T-helper 2 cell (primary cell): ENCODE data around the gene TCF7L1.

Experiments used
- DNase-seq, 5 experiments: peaks; one replicate each; pipeline versions ENCODE4 v3.0.0 to v3.0.0-alpha.2; 2012 to 2022

Gene TCF7L1

GRCh38 chr2:85231952-85232351 is 98.8 kb downstream of the TCF7L1 start:
- DNase-seq, result no peak

- peak in 1 of 5 experiments; percentile 25 for DNase-seq
These were observed 101.7 kb downstream of the TCF7L1 start for GRCh38 chr2:85234868-85235267.

GRCh38 chr2:85235281-85235680 is 102.1 kb downstream of the TCF7L1 start:
- DNase-seq, result no peak

GRCh38 chr2:85236084-85236483 is 102.9 kb downstream of the TCF7L1 start:
- DNase-seq, result no peak

- DNase-seq, result no peak
These were observed 104.8 kb downstream of the TCF7L1 start for GRCh38 chr2:85237849-85238565.

- DNase-seq, result no peak
These were observed 105.4 kb downstream of the TCF7L1 start for GRCh38 chr2:85238607-85239006.

- DNase-seq, result no peak
These were observed 105.9 kb downstream of the TCF7L1 start for GRCh38 chr2:85239102-85239501.

GRCh38 chr2:85240055-85240454 is 106.9 kb downstream of the TCF7L1 start:
- DNase-seq, result no peak

GRCh38 chr2:85242321-85242720 is 109.1 kb downstream of the TCF7L1 start:
- DNase-seq, result no peak

- DNase-seq, result peak in 1 of 5 experiments; percentile 30
These were observed 110.2 kb downstream of the TCF7L1 start for GRCh38 chr2:85243101-85244072.

- DNase-seq, result no peak
These were observed 111.6 kb downstream of the TCF7L1 start for GRCh38 chr2:85244828-85245227.

GRCh38 chr2:85245891-85246290 is 112.7 kb downstream of the TCF7L1 start:
- no peak for DNase-seq

- DNase-seq, result no peak
These were observed 113.2 kb downstream of the TCF7L1 start for GRCh38 chr2:85246348-85246747.

- no peak for DNase-seq
These were observed 114.4 kb downstream of the TCF7L1 start for GRCh38 chr2:85247610-85248009.

- no peak for DNase-seq
These were observed 115.7 kb downstream of the TCF7L1 start for GRCh38 chr2:85248773-85249509.

GRCh38 chr2:85250045-85250444 is 116.9 kb downstream of the TCF7L1 start:
- no peak for DNase-seq

- DNase-seq, result no peak
These were observed 118.0 kb downstream of the TCF7L1 start for GRCh38 chr2:85251070-85251616.

GRCh38 chr2:85253890-85254289 is 120.7 kb downstream of the TCF7L1 start:
- no peak for DNase-seq

- DNase-seq, result no peak
These were observed 121.5 kb downstream of the TCF7L1 start for GRCh38 chr2:85254540-85255300.

- DNase-seq, result no peak
These were observed 122.2 kb downstream of the TCF7L1 start for GRCh38 chr2:85255456-85255812.

- no peak for DNase-seq
These were observed 122.8 kb downstream of the TCF7L1 start for GRCh38 chr2:85255813-85256594.
